RKO (cell line): ENCODE results near the gene PERM1.
"Not testable (repeated sequence)": the region's sequence is repeated elsewhere in the genome, so short reads cannot be mapped to it uniquely, and the experiment has no call there.

Experiments
- DNase-seq: peaks from one replicate; pipeline ENCODE4 v3.0.0-alpha.2; 2016; ENCODE audit warnings: low spot score

The PERM1 gene

GRCh38 chr1:1014799-1015681 is 33.1 kb upstream of the PERM1 start:
- DNase-seq, result no peak

- peak; percentile 79 for DNase-seq
Measured at GRCh38 chr1:1013922-1014648, 32.2 kb upstream of the PERM1 start.

- DNase-seq, result peak; percentile 91
Measured at GRCh38 chr1:1013105-1013921, 31.4 kb upstream of the PERM1 start, which contains the start of gene ISG15. ISG15 (plus strand) TSS chr1:1013497; CDS start chr1:1013574, 77 bp downstream.

GRCh38 chr1:1012736-1013104 is 30.8 kb upstream of the PERM1 start:
- DNase-seq, result not testable (repeated sequence)

- no peak for DNase-seq
Measured at GRCh38 chr1:1011396-1011949, 29.6 kb upstream of the PERM1 start.

- DNase-seq, result not testable (repeated sequence)
Measured at GRCh38 chr1:1010131-1010530, 28.2 kb upstream of the PERM1 start.

GRCh38 chr1:1006305-1007159 is 24.6 kb upstream of the PERM1 start:
- DNase-seq, result peak; percentile 42

GRCh38 chr1:1005774-1006304 is 23.9 kb upstream of the PERM1 start:
- no peak for DNase-seq

GRCh38 chr1:1004780-1005697 is 23.1 kb upstream of the PERM1 start:
- DNase-seq, result no peak

GRCh38 chr1:1004420-1004779 is 22.5 kb upstream of the PERM1 start:
- DNase-seq, result no peak

- no peak for DNase-seq
Measured at GRCh38 chr1:1003618-1004419, 21.9 kb upstream of the PERM1 start.

GRCh38 chr1:1001057-1001783 is 19.3 kb upstream of the PERM1 start:
- DNase-seq, result peak; percentile 54

GRCh38 chr1:1000357-1001056 is 18.6 kb upstream of the PERM1 start:
- DNase-seq, result peak; percentile 93

GRCh38 chr1:999725-1000356 is 17.9 kb upstream of the PERM1 start, which contains the start of gene HES4:
HES4 (minus strand) TSS chr1:1000097; CDS start chr1:999973, 124 bp downstream.
- peak; percentile 92 for DNase-seq

- peak; percentile 52 for DNase-seq
Measured at GRCh38 chr1:998995-999724, 17.3 kb upstream of the PERM1 start.

GRCh38 chr1:998745-998994 is 16.8 kb upstream of the PERM1 start:
- no peak for DNase-seq
